Glutamatergic neuron (in vitro differentiated cells): ENCODE results near the gene FAM107B. TPM values are rescaled to one million over a fixed set of nuclear protein-coding genes. Genes with fewer than 3 reads are reported as not detected.

Experiments
- DNase-seq: peaks from one replicate; pipeline ENCODE4 v3.0.0; 2022
- H3K27ac Mint-ChIP-seq: one replicate; pipeline ENCODE4 v1.8.0; 2020; ENCODE audit warnings: mild to moderate bottlenecking, mixed read lengths, inconsistent platforms; ENCODE audit not compliant: unreplicated experiment
- H3K27me3 Mint-ChIP-seq: one replicate; pipeline ENCODE4 v1.8.0; 2020; ENCODE audit warnings: mild to moderate bottlenecking, moderate library complexity, mixed read lengths, inconsistent platforms; ENCODE audit not compliant: unreplicated experiment
- H3K36me3 Mint-ChIP-seq: one replicate; pipeline ENCODE4 v1.8.0; 2020; ENCODE audit warnings: mild to moderate bottlenecking, mixed read lengths, inconsistent platforms; ENCODE audit not compliant: unreplicated experiment
- H3K4me1 Mint-ChIP-seq: one replicate; pipeline ENCODE4 v1.8.0; 2020; ENCODE audit warnings: mild to moderate bottlenecking, low read depth, mixed read lengths, inconsistent platforms; ENCODE audit not compliant: unreplicated experiment
- H3K4me3 Mint-ChIP-seq: one replicate; pipeline ENCODE4 v1.8.0; 2020; ENCODE audit warnings: mild to moderate bottlenecking, mixed read lengths, inconsistent platforms; ENCODE audit not compliant: unreplicated experiment
- H3K9me3 Mint-ChIP-seq: one replicate; pipeline ENCODE4 v1.8.0; 2020; ENCODE audit warnings: mild to moderate bottlenecking, moderate library complexity, mixed read lengths, inconsistent platforms; ENCODE audit not compliant: unreplicated experiment
- total RNA-seq: library from RNA; stranded (reverse); fragmentation: NEBNext Ultra II Directional; extraction: Animal tissue kit (Norgen Biotek cat#: 25700); gene quantifications from one replicate; pipeline ENCODE4 v1.2.1, GENCODE V29; 2021; ENCODE audit not compliant: unreplicated experiment
- TF ChIP-seq, protein P1 (sequence below): fragments of 200-600 bp; sonication (generic); IDR thresholded peaks from one replicate; pipeline ENCODE4 v1.5.0; 2021; ENCODE audit not compliant: partially characterized antibody, unreplicated experiment

FAM107B gene
- total RNA-seq, 1 donor from 2014 or later = 88.6 TPM

- Mint-ChIP-seq H3K4me1 (peaks cover 36% of the 10 kb centered on the region), H3K4me3 (no peak overlapping the region), H3K27me3 (peaks cover 21% of the 10 kb centered on the region), H3K9me3 (peaks cover 30% of the 10 kb centered on the region), H3K27ac (peak overlapping the region; percentile 100), H3K36me3 (peaks cover 10% of the 10 kb centered on the region)
- TF ChIP-seq, protein P1, sequence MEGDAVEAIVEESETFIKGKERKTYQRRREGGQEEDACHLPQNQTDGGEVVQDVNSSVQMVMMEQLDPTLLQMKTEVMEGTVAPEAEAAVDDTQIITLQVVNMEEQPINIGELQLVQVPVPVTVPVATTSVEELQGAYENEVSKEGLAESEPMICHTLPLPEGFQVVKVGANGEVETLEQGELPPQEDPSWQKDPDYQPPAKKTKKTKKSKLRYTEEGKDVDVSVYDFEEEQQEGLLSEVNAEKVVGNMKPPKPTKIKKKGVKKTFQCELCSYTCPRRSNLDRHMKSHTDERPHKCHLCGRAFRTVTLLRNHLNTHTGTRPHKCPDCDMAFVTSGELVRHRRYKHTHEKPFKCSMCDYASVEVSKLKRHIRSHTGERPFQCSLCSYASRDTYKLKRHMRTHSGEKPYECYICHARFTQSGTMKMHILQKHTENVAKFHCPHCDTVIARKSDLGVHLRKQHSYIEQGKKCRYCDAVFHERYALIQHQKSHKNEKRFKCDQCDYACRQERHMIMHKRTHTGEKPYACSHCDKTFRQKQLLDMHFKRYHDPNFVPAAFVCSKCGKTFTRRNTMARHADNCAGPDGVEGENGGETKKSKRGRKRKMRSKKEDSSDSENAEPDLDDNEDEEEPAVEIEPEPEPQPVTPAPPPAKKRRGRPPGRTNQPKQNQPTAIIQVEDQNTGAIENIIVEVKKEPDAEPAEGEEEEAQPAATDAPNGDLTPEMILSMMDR = no peak
- DNase-seq = peak; percentile 22
Measured at GRCh38 chr10:14749070-14749809, 25.5 kb downstream of the FAM107B start.

DNA sequence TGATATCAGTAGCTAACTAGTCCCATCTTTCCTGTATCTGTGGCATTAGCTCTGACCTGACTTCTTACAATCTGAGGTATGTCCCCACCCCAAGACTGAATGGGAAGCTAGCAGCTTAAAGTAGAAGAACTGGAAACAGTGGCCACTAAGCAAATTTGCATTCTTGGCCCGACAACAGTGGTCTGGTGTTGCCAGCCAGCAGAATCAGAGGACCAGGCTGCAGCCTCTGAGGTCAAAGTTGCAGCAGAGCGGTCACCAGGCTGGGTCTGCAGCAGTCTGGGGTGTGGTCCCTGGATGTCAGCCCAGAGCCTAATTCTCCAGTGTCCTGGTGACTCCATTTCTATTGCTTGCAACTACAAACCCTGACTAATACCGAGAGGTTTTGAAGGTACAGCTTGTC is 26.3 kb downstream of the FAM107B start:
- Mint-ChIP-seq H3K4me3 (no peak overlapping the region), H3K27me3 (peaks cover 22% of the 10 kb centered on the region), H3K36me3 (peaks cover 10% of the 10 kb centered on the region), H3K4me1 (peaks cover 33% of the 10 kb centered on the region), H3K9me3 (peaks cover 30% of the 10 kb centered on the region), H3K27ac (no peak overlapping the region)
- no peak for DNase-seq
- TF ChIP-seq, protein P1 = no peak

DNA sequence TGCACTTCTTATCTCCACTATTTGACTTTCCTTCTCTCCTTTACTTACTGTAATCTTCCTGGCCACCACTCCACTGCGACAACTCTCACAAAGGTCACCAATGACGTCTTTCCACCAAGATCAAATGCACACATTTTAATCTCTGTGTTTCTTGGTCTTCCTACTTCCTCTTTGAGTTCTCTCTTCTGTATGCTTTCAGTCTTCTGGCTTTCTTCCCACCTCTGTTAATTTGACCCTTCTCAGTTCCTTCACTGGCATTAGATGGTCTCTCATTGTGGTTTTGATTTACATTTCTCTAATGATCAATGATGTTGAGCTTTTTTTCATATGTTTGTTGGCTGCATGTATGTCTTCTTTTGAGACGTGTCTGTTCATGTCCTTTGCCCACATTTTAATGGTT is 31.9 kb downstream of the FAM107B start:
- peaks cover 2% of the 10 kb centered on the region for H3K9me3 Mint-ChIP-seq
- DNase-seq = no peak
- H3K4me3 Mint-ChIP-seq = no peak overlapping the region
- peaks cover 1% of the 10 kb centered on the region for H3K27me3 Mint-ChIP-seq
- TF ChIP-seq, protein P1 = no peak
- no peaks in the 10 kb centered on the region for H3K4me1 Mint-ChIP-seq
- H3K36me3 Mint-ChIP-seq = peaks cover 14% of the 10 kb centered on the region
- H3K27ac Mint-ChIP-seq = no peak overlapping the region

- TF ChIP-seq, protein P1 = no peak
- no peak overlapping the region for H3K4me3 Mint-ChIP-seq
- no peak for DNase-seq
- peaks cover 1% of the 10 kb centered on the region for H3K27me3 Mint-ChIP-seq
- peaks cover 12% of the 10 kb centered on the region for H3K36me3 Mint-ChIP-seq
- no peak overlapping the region for H3K27ac Mint-ChIP-seq
- no peaks in the 10 kb centered on the region for H3K4me1 Mint-ChIP-seq
- H3K9me3 Mint-ChIP-seq = peaks cover 2% of the 10 kb centered on the region
Measured at GRCh38 chr10:14742382-14742781, 32.3 kb downstream of the FAM107B start.

- no peak overlapping the region for H3K4me3 Mint-ChIP-seq
- peaks cover 13% of the 10 kb centered on the region for H3K4me1 Mint-ChIP-seq
- H3K27me3 Mint-ChIP-seq = peaks cover 1% of the 10 kb centered on the region
- peaks cover 7% of the 10 kb centered on the region for H3K36me3 Mint-ChIP-seq
- no peak for DNase-seq
- TF ChIP-seq, protein P1 = no peak
- H3K9me3 Mint-ChIP-seq = peaks cover 2% of the 10 kb centered on the region
- H3K27ac Mint-ChIP-seq = no peak overlapping the region
Measured at GRCh38 chr10:14740684-14741247, 33.9 kb downstream of the FAM107B start.
